Measurements from ENCODE around the gene SLC30A2.

Gene SLC30A2

GRCh38 chr1:26037904-26038303 lies 8.0 kb downstream of the SLC30A2 start:
- no peak for DNase-seq

- DNase-seq, result no peak
Measured at GRCh38 chr1:26036756-26037281, 9.1 kb downstream of the SLC30A2 start.

GRCh38 chr1:26035959-26036755 lies 9.8 kb downstream of the SLC30A2 start:
- no peak for DNase-seq

GRCh38 chr1:26035203-26035958 lies 10.5 kb downstream of the SLC30A2 start:
- DNase-seq, result peak; percentile 65

GRCh38 chr1:26034504-26035202 lies 11.3 kb downstream of the SLC30A2 start:
- no peak for DNase-seq

GRCh38 chr1:26032656-26033357 lies 13.1 kb downstream of the SLC30A2 start:
- no peak for DNase-seq

GRCh38 chr1:26031611-26032220 lies 14.2 kb downstream of the SLC30A2 start:
- no peak for DNase-seq

GRCh38 chr1:26031196-26031595 lies 14.7 kb downstream of the SLC30A2 start:
- no peak for DNase-seq

GRCh38 chr1:26029864-26030481 lies 15.9 kb downstream of the SLC30A2 start:
- no peak for DNase-seq

- DNase-seq, result no peak
Measured at GRCh38 chr1:26029054-26029863, 16.7 kb downstream of the SLC30A2 start.

GRCh38 chr1:26028490-26028980 lies 17.4 kb downstream of the SLC30A2 start:
- no peak for DNase-seq

GRCh38 chr1:26027716-26028489 lies 18.0 kb downstream of the SLC30A2 start:
- no peak for DNase-seq

- DNase-seq, result no peak
Measured at GRCh38 chr1:26025517-26025916, 20.4 kb downstream of the SLC30A2 start.

GRCh38 chr1:26025060-26025459 lies 20.9 kb downstream of the SLC30A2 start:
- no peak for DNase-seq

GRCh38 chr1:26023826-26024225 lies 22.1 kb downstream of the SLC30A2 start:
- DNase-seq, result no peak

- no peak for DNase-seq
Measured at GRCh38 chr1:26023009-26023408, 22.9 kb downstream of the SLC30A2 start.

GRCh38 chr1:26022404-26022779 lies 23.5 kb downstream of the SLC30A2 start:
- no peak for DNase-seq

GRCh38 chr1:26021647-26022403 lies 24.1 kb downstream of the SLC30A2 start, which contains the start of gene EXTL1:
Gene EXTL1, plus strand, starts transcription at chr1:26021775. Its CDS starts 872 bp downstream, at chr1:26022647.
- DNase-seq, result no peak

All from NCI-H2081 treated with DMSO at 0.1 percent for 48 hours (cell line).